ENCODE measurements around the gene IFT25. TPM values are rescaled to one million over a fixed set of nuclear protein-coding genes. Genes with fewer than 3 reads are reported as not detected.

The IFT25 gene
- total RNA-seq, 4 donors from 2014 or later, result 9.9 to 19.2 (median 12.4) TPM

GRCh38 chr1:53946252-53947171 is 1.0 kb upstream of the IFT25 start, which contains the start of gene LRRC42:
Gene LRRC42 (plus strand): TSS chr1:53946350. CDS start chr1:53952000, 5,650 bp downstream.
- DNase-seq (ENCODE audit: low spot score in 2 of 2), result peak in 1 of 2 donors; percentile 37
- no peak for TF ChIP-seq POLR2A (IDR thresholded peaks at IDR 0.05)
- TF ChIP-seq, protein P1, sequence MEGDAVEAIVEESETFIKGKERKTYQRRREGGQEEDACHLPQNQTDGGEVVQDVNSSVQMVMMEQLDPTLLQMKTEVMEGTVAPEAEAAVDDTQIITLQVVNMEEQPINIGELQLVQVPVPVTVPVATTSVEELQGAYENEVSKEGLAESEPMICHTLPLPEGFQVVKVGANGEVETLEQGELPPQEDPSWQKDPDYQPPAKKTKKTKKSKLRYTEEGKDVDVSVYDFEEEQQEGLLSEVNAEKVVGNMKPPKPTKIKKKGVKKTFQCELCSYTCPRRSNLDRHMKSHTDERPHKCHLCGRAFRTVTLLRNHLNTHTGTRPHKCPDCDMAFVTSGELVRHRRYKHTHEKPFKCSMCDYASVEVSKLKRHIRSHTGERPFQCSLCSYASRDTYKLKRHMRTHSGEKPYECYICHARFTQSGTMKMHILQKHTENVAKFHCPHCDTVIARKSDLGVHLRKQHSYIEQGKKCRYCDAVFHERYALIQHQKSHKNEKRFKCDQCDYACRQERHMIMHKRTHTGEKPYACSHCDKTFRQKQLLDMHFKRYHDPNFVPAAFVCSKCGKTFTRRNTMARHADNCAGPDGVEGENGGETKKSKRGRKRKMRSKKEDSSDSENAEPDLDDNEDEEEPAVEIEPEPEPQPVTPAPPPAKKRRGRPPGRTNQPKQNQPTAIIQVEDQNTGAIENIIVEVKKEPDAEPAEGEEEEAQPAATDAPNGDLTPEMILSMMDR (IDR thresholded peaks at IDR 0.05), result no peak
- WGBS, 2 donors, result 2% methylated on average over 31 to 58 of the region's 58 CpGs
- intact Hi-C loops (cut with DNase I; ENCODE audit: low total_unique reads), result no loop called here
- peak within 1 kb of the TSS; percentile 66 for H3K4me3 ChIP-seq (ENCODE audit: low read depth, poor library complexity, severe bottlenecking)

DNA sequence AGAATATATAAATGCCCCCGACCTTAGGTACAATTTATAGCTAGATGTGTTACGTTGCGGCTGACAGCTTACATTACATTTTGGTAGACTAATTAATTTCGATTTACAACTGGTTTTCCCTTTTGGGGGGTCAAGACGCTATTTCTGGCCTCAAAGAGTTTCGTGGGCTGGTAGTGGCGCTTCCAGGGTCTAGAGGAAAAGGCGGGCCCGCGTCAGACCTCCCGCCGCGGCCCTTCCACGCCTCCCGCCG is 391 bp downstream of the IFT25 start:
- H3K4me3 ChIP-seq (ENCODE audit: low read depth, poor library complexity, severe bottlenecking), result peak overlapping the region; percentile 66
- WGBS, 2 donors, result 0 to 3% methylated on average over 16 of the region's 16 CpGs
- no peak for DNase-seq (ENCODE audit: low spot score in 2 of 2)
- TF ChIP-seq, protein P1 (IDR thresholded peaks at IDR 0.05), result no peak
- no peak for TF ChIP-seq POLR2A (IDR thresholded peaks at IDR 0.05)
- intact Hi-C loops (cut with DNase I; ENCODE audit: low total_unique reads), result no loop called here

GRCh38 chr1:53944469-53945182 is 873 bp downstream of the IFT25 start:
- 55 to 57% methylated on average over 20 of the region's 20 CpGs for WGBS, 2 donors
- TF ChIP-seq, protein P1 (IDR thresholded peaks at IDR 0.05), result no peak
- TF ChIP-seq POLR2A (IDR thresholded peaks at IDR 0.05), result no peak
- intact Hi-C loops (cut with DNase I; ENCODE audit: low total_unique reads), result no loop called here
- DNase-seq (ENCODE audit: low spot score in 2 of 2), result no peak
- H3K4me3 ChIP-seq (ENCODE audit: low read depth, poor library complexity, severe bottlenecking), result peak overlapping the region; percentile 66

GRCh38 chr1:53943490-53944043 is 1.9 kb downstream of the IFT25 start:
- no peak for TF ChIP-seq POLR2A (IDR thresholded peaks at IDR 0.05)
- TF ChIP-seq, protein P1 (IDR thresholded peaks at IDR 0.05), result no peak
- H3K4me3 ChIP-seq (ENCODE audit: low read depth, poor library complexity, severe bottlenecking), result no peak overlapping the region
- WGBS, 2 donors, result 93 to 94% methylated on average over 14 of the region's 14 CpGs
- intact Hi-C loops (cut with DNase I; ENCODE audit: low total_unique reads), result no loop called here
- DNase-seq (ENCODE audit: low spot score in 2 of 2), result no peak

DNA sequence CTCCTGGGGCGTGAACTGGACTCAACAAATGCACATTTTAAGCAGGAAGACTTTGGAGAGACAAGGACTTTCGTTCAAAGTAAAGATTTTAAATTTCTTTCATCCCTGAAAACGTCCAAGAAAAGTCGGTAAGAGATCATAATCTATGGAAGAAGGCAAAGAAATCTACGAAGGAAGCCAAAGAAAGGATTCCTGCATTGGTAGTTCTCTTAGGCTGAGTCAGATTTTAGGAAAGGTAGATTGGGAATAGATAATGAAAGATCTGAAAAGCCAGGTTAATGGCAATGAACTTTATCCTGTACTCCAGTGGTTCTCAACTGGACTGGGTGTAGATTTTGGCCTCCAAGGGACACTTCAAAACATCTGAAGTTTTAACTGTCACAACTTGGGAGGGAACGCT is 2.4 kb downstream of the IFT25 start:
- no peak overlapping the region for H3K4me3 ChIP-seq (ENCODE audit: low read depth, poor library complexity, severe bottlenecking)
- WGBS, 2 donors, result 85 to 91% methylated on average over 6 of the region's 6 CpGs
- DNase-seq (ENCODE audit: low spot score in 2 of 2), result no peak
- intact Hi-C loops (cut with DNase I; ENCODE audit: low total_unique reads), result no loop called here
- TF ChIP-seq POLR2A (IDR thresholded peaks at IDR 0.05), result no peak
- TF ChIP-seq, protein P1 (IDR thresholded peaks at IDR 0.05), result no peak
